HepG2 (cell line): Measurements from ENCODE around the gene FAM200B. TPM values are rescaled to one million over a fixed set of nuclear protein-coding genes. Genes with fewer than 3 reads are reported as not detected.
A peak's percentile ranks its signal among the peaks of the same experiment; 100 is the strongest.

ENCODE experiments used
- ARNTL ChIP-seq: sonication (generic); formaldehyde crosslinking; IDR thresholded peaks from 2 replicates; pipeline ENCODE4 v1.4.0; 2020; ENCODE audit warnings: mild to moderate bottlenecking, missing genetic modification reagents
- BCL6 ChIP-seq: IDR thresholded peaks from 2 replicates; pipeline ENCODE4 v1.6.1; 2016; ENCODE audit warnings: missing genetic modification reagents, missing compliant biosample characterization
- ELF1 ChIP-seq: sonication (generic); formaldehyde crosslinking; IDR thresholded peaks from 2 replicates; pipeline ENCODE4 v1.4.0; 2020; ENCODE audit warnings: missing genetic modification reagents
- GATAD2A ChIP-seq: IDR thresholded peaks from 2 replicates; pipeline ENCODE4 v1.6.1; 2016
- KAT7 ChIP-seq: IDR thresholded peaks from 2 replicates; pipeline ENCODE4 v1.6.1; 2018; ENCODE audit warnings: borderline replicate concordance, missing compliant biosample characterization
- KLF9 ChIP-seq: IDR thresholded peaks from 2 replicates; pipeline ENCODE4 v1.6.1; 2016; ENCODE audit warnings: low read depth
- MYC ChIP-seq: sonication (generic); formaldehyde crosslinking; IDR thresholded peaks from 2 replicates; pipeline ENCODE4 v1.9.0; 2021; ENCODE audit warnings: missing genetic modification reagents, borderline replicate concordance
- NR3C1 ChIP-seq: sonication (generic); formaldehyde crosslinking; IDR thresholded peaks from 2 replicates; pipeline ENCODE4 v1.4.0; 2020; ENCODE audit warnings: missing genetic modification reagents
- PREB ChIP-seq: sonication (generic); formaldehyde crosslinking; IDR thresholded peaks from 2 replicates; pipeline ENCODE4 v1.4.0; 2020; ENCODE audit warnings: missing genetic modification reagents
- RERE ChIP-seq: IDR thresholded peaks from 2 replicates; pipeline ENCODE4 v1.6.1; 2016; ENCODE audit warnings: low read depth, missing genetic modification reagents, missing compliant biosample characterization
- SIN3A ChIP-seq: IDR thresholded peaks from 2 replicates; pipeline ENCODE4 v1.6.1; 2011; ENCODE audit warnings: low read depth, mild to moderate bottlenecking, control low read depth, low read length, borderline replicate concordance
- SP4 ChIP-seq: sonication (generic); formaldehyde crosslinking; IDR thresholded peaks from 2 replicates; pipeline ENCODE4 v1.8.1; 2023; ENCODE audit warnings: mild to moderate bottlenecking, missing genetic modification reagents
- SRSF9 ChIP-seq: fragments of 200-400 bp; formaldehyde crosslinking; IDR thresholded peaks from 2 replicates; pipeline ENCODE4 v1.6.1; 2018; ENCODE audit warnings: borderline replicate concordance, mild to moderate bottlenecking, low read depth, low read length; ENCODE audit not compliant: insufficient read depth, poor library complexity, severe bottlenecking
- SYNCRIP ChIP-seq: fragments of 200-400 bp; formaldehyde crosslinking; IDR thresholded peaks from 2 replicates; pipeline ENCODE4 v1.6.1; 2018; ENCODE audit warnings: mild to moderate bottlenecking, low read depth, low read length; ENCODE audit not compliant: insufficient read depth
- TOE1 ChIP-seq: sonication (generic); formaldehyde crosslinking; IDR thresholded peaks from 2 replicates; pipeline ENCODE4 v1.4.0; 2020; ENCODE audit warnings: mild to moderate bottlenecking, missing genetic modification reagents
- YEATS2 ChIP-seq: sonication (generic); formaldehyde crosslinking; IDR thresholded peaks from 2 replicates; pipeline ENCODE4 v1.4.0; 2020; ENCODE audit warnings: missing genetic modification reagents, borderline replicate concordance
- ZKSCAN5 ChIP-seq: sonication (generic); formaldehyde crosslinking; IDR thresholded peaks from 2 replicates; pipeline ENCODE4 v1.5.1; 2020; ENCODE audit warnings: mild to moderate bottlenecking, missing genetic modification reagents
- ZNF160 ChIP-seq: sonication (generic); formaldehyde crosslinking; IDR thresholded peaks from 2 replicates; pipeline ENCODE4 v1.8.0; 2022; ENCODE audit warnings: mild to moderate bottlenecking, inconsistent platforms, missing genetic modification reagents
- ZNF260 ChIP-seq: sonication (generic); formaldehyde crosslinking; IDR thresholded peaks from 2 replicates; pipeline ENCODE4 v1.4.0; 2020; ENCODE audit warnings: missing genetic modification reagents, low read depth, mild to moderate bottlenecking, borderline replicate concordance
- ZNF556 ChIP-seq: sonication (generic); formaldehyde crosslinking; IDR thresholded peaks from 2 replicates; pipeline ENCODE4 v1.4.0; 2020; ENCODE audit warnings: mild to moderate bottlenecking, missing genetic modification reagents, borderline replicate concordance
- ZNF563 ChIP-seq: sonication (generic); formaldehyde crosslinking; IDR thresholded peaks from 2 replicates; pipeline ENCODE4 v1.8.0; 2022; ENCODE audit warnings: mild to moderate bottlenecking, moderate library complexity, missing genetic modification reagents
- ZNF597 ChIP-seq: sonication (generic); formaldehyde crosslinking; IDR thresholded peaks from 2 replicates; pipeline ENCODE4 v1.5.0; 2020; ENCODE audit warnings: missing genetic modification reagents
- ZNF7 ChIP-seq: IDR thresholded peaks from 2 replicates; pipeline ENCODE4 v1.6.1; 2016; ENCODE audit warnings: missing biosample characterization, missing genetic modification reagents
- polyA plus RNA-seq, 8 experiments: library from polyadenylated mRNA; depleted of rRNA in 3 of 8; stranded (reverse) in 7 of 8; unstranded in 1 of 8; fragments of >200 nt; fragmentation: Illumina TruSeq in 4 of 8; extraction: Trizol in 4 of 8; gene quantifications; 2 replicates each; pipeline versions ENCODE4 v1.2.1 to v1.2.3, GENCODE V29; 2011 to 2016; ENCODE audit warnings: low read depth in 4 of 8, missing spikeins in 1 of 8, mixed read lengths in 1 of 8; ENCODE audit not compliant: insufficient read depth in 1 of 8
- total RNA-seq, 5 experiments: library from RNA; depleted of rRNA; stranded (reverse); fragments of >200 nt; fragmentation: Illumina TruSeq; extraction: Trizol; gene quantifications; 2 replicates each; pipeline ENCODE4 v1.2.3, GENCODE V29; 2016; ENCODE audit warnings: low read depth in 1 of 5

FAM200B gene
- total and polyA plus RNA-seq, 2 of the 13 experiments (the other 11 are each of a cell fraction or from before 2014, with no cell fraction given): 25.6 to 41.8 TPM

- TF ChIP-seq RERE (CRISPR knock-in tag) (no peak; the same call in 1 of the 2 replicates), KLF9 (no peak; the same call in 1 of the 2 replicates), KAT7 (CRISPR knock-in tag) (peak; percentile 82), YEATS2 (CRISPR knock-in tag) (peak; percentile 79; the same call in 1 of the 2 replicates), SYNCRIP (no peak), GATAD2A (CRISPR knock-in tag) (peak; percentile 28), SIN3A (peak; percentile 99), ZNF160 (CRISPR knock-in tag) (no peak), NR3C1 (CRISPR knock-in tag) (no peak), ZNF563 (CRISPR knock-in tag) (peak; percentile 70; the same call in 1 of the 2 replicates), ARNTL (CRISPR knock-in tag) (peak; percentile 49; the same call in 1 of the 2 replicates), MYC (CRISPR knock-in tag) (peak; percentile 83), ZNF556 (CRISPR knock-in tag) (no peak; the same call in 1 of the 2 replicates), ZNF597 (CRISPR knock-in tag) (no peak), ZKSCAN5 (CRISPR knock-in tag) (no peak), SP4 (CRISPR knock-in tag) (peak; percentile 63), BCL6 (0 out of 2 replicates have a peak, but pooled peaks have one; percentile 40), PREB (CRISPR knock-in tag) (no peak), ZNF260 (no peak), TOE1 (CRISPR knock-in tag) (peak; percentile 95; the same call in 1 of the 2 replicates), ELF1 (CRISPR knock-in tag) (peak; percentile 95), SRSF9 (no peak), ZNF7 (CRISPR knock-in tag) (no peak)
Measured at GRCh38 chr4:15681372-15682241, at the start of gene FAM200B (continued).
